ENCODE results near the gene RHOJ.
"Not testable (repeated sequence)": the region's sequence is repeated elsewhere in the genome, so short reads cannot be mapped to it uniquely, and the experiment has no call there.

RHOJ gene

GRCh38 chr14:63204407-63205043, at the start of gene RHOJ:
RHOJ (plus strand) TSS chr14:63204443; CDS start chr14:63204870, 427 bp downstream.
- no peak for DNase-seq
- in situ Hi-C loops (cut with MboI; ENCODE audit: low pct_unique_long_range_greater_than_20kb, low sequenced_read_pairs) = no loop called here

GRCh38 chr14:63155511-63156185, 48.6 kb upstream of the RHOJ start:
- DNase-seq = no peak
- in situ Hi-C loops (cut with MboI; ENCODE audit: low pct_unique_long_range_greater_than_20kb, low sequenced_read_pairs) = no loop called here

- in situ Hi-C loops (cut with MboI; ENCODE audit: low pct_unique_long_range_greater_than_20kb, low sequenced_read_pairs) = no loop called here
These were observed 47.0 kb upstream of the RHOJ start for GRCh38 chr14:63157195-63157594.

GRCh38 chr14:63163306-63163705, 40.9 kb upstream of the RHOJ start:
- in situ Hi-C loops (cut with MboI; ENCODE audit: low pct_unique_long_range_greater_than_20kb, low sequenced_read_pairs) = no loop called here
- no peak for DNase-seq

More at GRCh38 chr14:63157195-63157594, 47.0 kb upstream of the RHOJ start:
- no peak for DNase-seq

- in situ Hi-C loops (cut with MboI; ENCODE audit: low pct_unique_long_range_greater_than_20kb, low sequenced_read_pairs) = no loop called here
- DNase-seq = no peak
These were observed 40.0 kb upstream of the RHOJ start for GRCh38 chr14:63164108-63164683.

GRCh38 chr14:63165267-63165666, 39.0 kb upstream of the RHOJ start:
- in situ Hi-C loops (cut with MboI; ENCODE audit: low pct_unique_long_range_greater_than_20kb, low sequenced_read_pairs) = not testable (repeated sequence)

GRCh38 chr14:63167044-63167443, 37.2 kb upstream of the RHOJ start:
- in situ Hi-C loops (cut with MboI; ENCODE audit: low pct_unique_long_range_greater_than_20kb, low sequenced_read_pairs) = no loop called here

More at GRCh38 chr14:63165267-63165666, 39.0 kb upstream of the RHOJ start:
- not testable (repeated sequence) for DNase-seq

GRCh38 chr14:63174760-63175191, 29.5 kb upstream of the RHOJ start:
- in situ Hi-C loops (cut with MboI; ENCODE audit: low pct_unique_long_range_greater_than_20kb, low sequenced_read_pairs) = no loop called here
- peak; percentile 13 for DNase-seq

More at GRCh38 chr14:63167044-63167443, 37.2 kb upstream of the RHOJ start:
- no peak for DNase-seq

- no peak for DNase-seq
- in situ Hi-C loops (cut with MboI; ENCODE audit: low pct_unique_long_range_greater_than_20kb, low sequenced_read_pairs) = no loop called here
These were observed 28.7 kb upstream of the RHOJ start for GRCh38 chr14:63175531-63175930.

- no peak for DNase-seq
- in situ Hi-C loops (cut with MboI; ENCODE audit: low pct_unique_long_range_greater_than_20kb, low sequenced_read_pairs) = no loop called here
These were observed 25.3 kb upstream of the RHOJ start for GRCh38 chr14:63178912-63179311.

- in situ Hi-C loops (cut with MboI; ENCODE audit: low pct_unique_long_range_greater_than_20kb, low sequenced_read_pairs) = no loop called here
- no peak for DNase-seq
These were observed 24.9 kb upstream of the RHOJ start for GRCh38 chr14:63179383-63179782.

GRCh38 chr14:63180011-63180410, 24.2 kb upstream of the RHOJ start:
- DNase-seq = no peak
- in situ Hi-C loops (cut with MboI; ENCODE audit: low pct_unique_long_range_greater_than_20kb, low sequenced_read_pairs) = no loop called here

- in situ Hi-C loops (cut with MboI; ENCODE audit: low pct_unique_long_range_greater_than_20kb, low sequenced_read_pairs) = no loop called here
These were observed 21.3 kb upstream of the RHOJ start for GRCh38 chr14:63182968-63183367.

GRCh38 chr14:63186453-63186852, 17.8 kb upstream of the RHOJ start:
- in situ Hi-C loops (cut with MboI; ENCODE audit: low pct_unique_long_range_greater_than_20kb, low sequenced_read_pairs) = no loop called here
- DNase-seq = no peak

More at GRCh38 chr14:63182968-63183367, 21.3 kb upstream of the RHOJ start:
- DNase-seq = no peak

- DNase-seq = no peak
- in situ Hi-C loops (cut with MboI; ENCODE audit: low pct_unique_long_range_greater_than_20kb, low sequenced_read_pairs) = no loop called here
These were observed 13.0 kb upstream of the RHOJ start for GRCh38 chr14:63191211-63191610.

GRCh38 chr14:63192085-63192484, 12.2 kb upstream of the RHOJ start:
- no peak for DNase-seq
- in situ Hi-C loops (cut with MboI; ENCODE audit: low pct_unique_long_range_greater_than_20kb, low sequenced_read_pairs) = no loop called here

- no peak for DNase-seq
- in situ Hi-C loops (cut with MboI; ENCODE audit: low pct_unique_long_range_greater_than_20kb, low sequenced_read_pairs) = no loop called here
These were observed 11.0 kb upstream of the RHOJ start for GRCh38 chr14:63193236-63193635.

GRCh38 chr14:63200035-63200740, 4.1 kb upstream of the RHOJ start:
- in situ Hi-C loops (cut with MboI; ENCODE audit: low pct_unique_long_range_greater_than_20kb, low sequenced_read_pairs) = no loop called here
- DNase-seq = no peak

GRCh38 chr14:63200767-63201166, 3.5 kb upstream of the RHOJ start:
- in situ Hi-C loops (cut with MboI; ENCODE audit: low pct_unique_long_range_greater_than_20kb, low sequenced_read_pairs) = no loop called here

GRCh38 chr14:63203015-63203414, 1.2 kb upstream of the RHOJ start:
- in situ Hi-C loops (cut with MboI; ENCODE audit: low pct_unique_long_range_greater_than_20kb, low sequenced_read_pairs) = no loop called here
- no peak for DNase-seq

More at GRCh38 chr14:63200767-63201166, 3.5 kb upstream of the RHOJ start:
- DNase-seq = no peak

All from KBM-7 (cell line).